Fibroblast of gingiva (primary cell): ENCODE results near the gene ERGIC1.

Experiments
- DNase-seq: peaks from one replicate; pipeline ENCODE4 v3.0.0-alpha.2; 2011; ENCODE audit warnings: low read depth

Gene ERGIC1

GRCh38 chr5:172828911-172829431 is 5.1 kb upstream of the ERGIC1 start:
- no peak for DNase-seq

GRCh38 chr5:172830275-172830799 is 3.7 kb upstream of the ERGIC1 start:
- DNase-seq = no peak

- peak; percentile 82 for DNase-seq
Measured at GRCh38 chr5:172830876-172831662, 3.0 kb upstream of the ERGIC1 start.

DNA sequence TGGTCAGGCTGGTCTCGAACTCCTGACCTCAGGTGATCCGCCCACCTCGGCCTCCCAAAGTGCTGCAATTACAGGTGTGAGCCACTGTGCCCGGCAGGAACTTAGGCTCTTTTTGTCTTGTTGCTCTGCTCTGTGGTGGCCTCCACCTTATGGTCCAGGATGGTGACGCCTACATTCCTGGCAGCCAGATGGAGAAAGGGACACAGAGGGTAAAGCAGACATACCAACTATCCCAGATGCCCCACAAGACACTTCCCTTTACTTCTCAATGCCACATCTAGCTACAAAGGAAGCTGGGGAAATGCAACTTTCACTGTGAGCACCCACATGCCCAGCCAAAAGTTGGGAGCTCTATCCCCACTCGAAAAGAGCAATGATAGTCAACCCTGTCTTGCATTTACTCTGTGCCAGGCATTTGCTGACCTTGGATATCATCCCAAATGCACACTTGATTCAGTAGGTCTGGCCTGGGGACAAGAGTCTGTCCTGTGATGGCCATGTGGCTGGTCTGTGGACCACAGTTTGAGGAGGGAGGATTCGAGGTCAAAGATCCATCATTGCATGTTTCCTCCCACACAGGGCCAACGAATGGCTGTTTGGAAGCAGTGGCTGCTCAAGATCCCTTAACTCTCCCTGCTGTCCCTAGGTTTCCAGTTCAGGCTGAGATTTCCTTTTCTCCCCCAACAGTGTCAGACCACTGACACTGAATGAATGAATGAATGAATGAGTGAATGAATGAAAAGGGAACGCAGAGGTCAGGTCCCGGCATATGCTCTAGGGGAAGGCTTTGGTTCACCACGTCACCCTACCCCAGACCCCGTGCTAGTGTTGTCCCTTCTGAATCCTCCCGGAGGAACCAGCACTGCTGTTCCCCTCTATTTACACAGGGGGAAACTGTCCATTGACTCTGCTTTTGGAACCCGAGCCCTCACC is 1.4 kb upstream of the ERGIC1 start:
- peak; percentile 27 for DNase-seq

- no peak for DNase-seq
Measured at GRCh38 chr5:172833372-172833685, 722 bp upstream of the ERGIC1 start.

GRCh38 chr5:172834415-172835289 is 601 bp downstream of the ERGIC1 start:
- DNase-seq = peak; percentile 26

DNA sequence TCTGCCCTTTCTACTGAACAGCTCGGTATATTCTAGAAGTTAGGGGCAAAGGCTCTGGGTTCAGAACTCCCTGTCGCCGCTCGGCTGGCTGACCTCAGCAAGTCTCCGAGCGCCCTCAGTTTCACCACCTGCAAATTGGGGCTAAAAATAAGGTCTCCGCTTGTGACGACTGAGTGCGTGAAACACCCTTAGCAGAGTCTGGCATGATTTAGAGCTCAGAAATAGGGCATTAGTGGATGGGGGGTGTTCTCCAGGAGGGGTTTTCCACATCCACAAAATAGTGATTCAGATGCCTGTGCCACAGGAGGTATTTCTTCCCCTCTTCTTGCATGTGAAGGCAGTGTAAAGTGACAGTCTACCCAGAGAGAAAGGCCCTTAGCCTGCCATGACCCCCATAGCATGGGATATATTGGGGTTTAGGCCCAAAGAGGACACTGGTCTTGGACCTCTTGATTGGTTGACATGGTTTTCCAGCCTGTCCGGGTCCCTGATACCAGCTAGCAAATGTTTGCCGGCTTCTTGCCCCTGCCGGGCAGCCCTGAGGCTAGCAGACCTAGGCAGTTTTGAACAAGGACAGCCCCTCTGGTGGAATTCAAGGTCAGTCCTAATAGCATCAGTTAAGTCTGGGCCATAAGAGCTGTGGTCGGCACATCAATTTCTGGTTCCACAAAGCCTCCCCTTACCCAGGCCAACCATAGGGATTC is 1.4 kb downstream of the ERGIC1 start:
- no peak for DNase-seq

DNA sequence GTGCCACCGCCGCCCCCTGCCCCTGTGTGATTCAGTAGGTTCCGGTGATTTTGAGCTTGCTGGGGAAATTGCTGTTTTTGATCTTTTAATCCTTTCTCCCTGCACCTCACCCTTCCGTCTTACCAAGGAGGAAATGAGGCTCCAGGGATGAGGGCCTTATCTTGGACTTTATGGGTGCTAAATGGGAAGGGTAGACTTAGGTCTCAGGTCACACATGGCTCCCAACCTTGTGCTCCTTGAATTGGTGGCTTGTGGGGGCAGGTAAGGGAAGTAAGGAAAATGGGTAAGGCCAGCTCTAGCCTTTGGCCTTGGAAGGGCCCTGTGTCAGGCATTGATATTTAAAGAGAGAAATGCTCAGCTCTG is 1.9 kb downstream of the ERGIC1 start:
- DNase-seq = no peak

DNA sequence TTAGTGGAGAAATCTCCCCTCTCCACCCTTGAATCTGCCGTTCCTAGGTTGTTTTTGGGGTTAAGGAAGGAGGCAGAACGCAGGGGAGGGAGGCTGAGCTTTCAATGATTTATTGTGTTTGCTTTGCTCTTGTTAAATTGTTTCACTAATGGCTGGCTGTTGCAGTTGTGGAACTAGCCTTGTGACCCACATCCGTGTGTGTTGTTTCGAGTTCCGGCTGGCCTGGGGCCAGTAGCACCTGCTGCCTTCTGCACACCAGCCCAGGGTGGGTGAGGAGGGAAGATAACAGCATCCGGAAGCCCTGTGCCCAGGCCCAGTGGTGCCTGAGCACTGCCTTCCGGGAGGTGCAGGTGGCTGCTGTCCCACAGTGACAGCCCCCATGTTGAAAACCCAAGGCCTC is 3.6 kb downstream of the ERGIC1 start:
- no peak for DNase-seq

GRCh38 chr5:172838151-172838875 is 4.3 kb downstream of the ERGIC1 start:
- DNase-seq = no peak

GRCh38 chr5:172839669-172840431 is 5.8 kb downstream of the ERGIC1 start:
- peak; percentile 32 for DNase-seq

DNA sequence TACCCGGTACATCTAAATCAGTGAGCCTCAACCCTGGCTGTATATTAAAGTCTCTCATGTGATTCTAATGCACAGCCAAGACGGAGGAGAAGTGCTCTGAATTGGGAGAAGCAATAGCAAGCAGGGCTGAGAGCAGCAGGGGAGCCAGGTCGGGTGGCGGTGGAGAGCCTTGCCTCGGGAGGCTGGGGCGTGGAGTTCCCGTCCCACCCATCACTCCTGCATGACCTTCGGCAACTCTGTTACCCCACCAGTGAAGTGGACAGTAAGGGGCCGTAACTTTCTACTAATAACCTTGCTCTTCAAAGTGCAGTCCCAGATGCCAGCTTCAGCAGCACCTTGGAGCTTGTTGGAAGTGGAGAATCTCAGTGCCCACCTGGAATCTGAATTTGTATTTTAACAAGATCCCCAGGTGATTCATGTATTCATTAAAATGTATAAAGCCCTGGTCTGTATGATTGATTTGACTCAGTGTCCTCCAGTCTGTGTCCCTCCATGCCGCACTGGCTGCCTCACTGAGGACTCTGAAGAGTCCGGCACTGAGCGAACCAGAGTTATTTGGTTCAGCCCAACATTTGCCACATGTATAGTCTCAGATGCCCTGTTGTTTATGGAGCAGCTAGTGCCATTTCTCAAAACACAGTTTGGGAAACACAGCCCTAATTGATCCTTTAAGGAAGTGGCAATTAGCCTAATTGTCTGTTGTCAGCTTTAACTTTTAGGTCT is 6.5 kb downstream of the ERGIC1 start:
- DNase-seq = no peak

GRCh38 chr5:172841256-172841655 is 7.2 kb downstream of the ERGIC1 start:
- DNase-seq = no peak

DNA sequence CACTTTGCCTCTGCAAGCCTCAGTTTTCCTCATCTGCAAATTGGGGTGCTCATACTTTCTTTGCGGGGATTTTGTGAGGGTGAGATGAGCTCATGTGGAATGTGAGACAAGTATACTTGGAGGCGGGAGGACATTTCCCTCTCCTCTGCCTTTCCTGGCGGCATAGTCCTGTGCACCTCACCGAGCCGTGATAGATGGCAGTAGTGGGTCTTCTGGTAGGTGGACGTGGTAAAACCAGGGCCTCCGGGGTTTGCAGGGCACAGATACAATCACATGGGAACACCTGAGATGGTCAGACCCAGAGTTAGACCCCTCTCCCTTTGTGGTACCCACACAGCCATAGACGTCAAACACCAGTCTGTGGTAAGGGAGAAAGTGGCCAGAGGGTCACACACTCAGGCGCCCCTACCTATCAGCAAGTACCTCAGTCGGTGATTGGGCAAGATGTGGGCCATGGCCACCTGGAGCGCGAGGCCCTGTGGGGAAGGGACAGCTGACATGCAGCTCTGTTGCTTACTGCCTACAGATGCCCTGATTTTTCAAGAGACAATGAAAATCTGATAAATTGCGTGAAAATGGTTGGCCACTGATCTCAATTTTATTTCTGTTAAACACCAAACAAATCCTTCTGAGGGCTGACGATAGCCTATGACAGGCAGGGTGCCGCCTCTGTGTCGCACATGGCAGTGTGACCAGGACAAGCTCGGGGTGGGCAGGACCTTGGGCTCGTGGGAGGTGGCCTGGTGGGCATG is 9.9 kb downstream of the ERGIC1 start:
- DNase-seq = no peak

DNA sequence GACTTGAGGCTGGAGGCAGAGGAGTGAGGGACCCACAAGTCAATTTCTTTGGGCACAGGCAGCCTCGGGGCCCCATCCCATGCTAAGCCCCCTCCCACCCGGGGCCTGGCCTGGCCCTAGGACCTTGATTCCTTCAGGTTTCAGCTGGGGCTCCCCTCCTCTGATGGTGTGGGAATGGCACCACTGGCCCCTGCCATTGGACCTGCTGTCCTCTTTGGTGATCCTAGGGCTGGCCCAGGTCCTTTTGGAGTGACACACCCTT is 10.5 kb downstream of the ERGIC1 start:
- no peak for DNase-seq

- no peak for DNase-seq
Measured at GRCh38 chr5:172845154-172845553, 11.1 kb downstream of the ERGIC1 start.

- no peak for DNase-seq
Measured at GRCh38 chr5:172845576-172845975, 11.5 kb downstream of the ERGIC1 start.

- no peak for DNase-seq
Measured at GRCh38 chr5:172846249-172846648, 12.2 kb downstream of the ERGIC1 start.

DNA sequence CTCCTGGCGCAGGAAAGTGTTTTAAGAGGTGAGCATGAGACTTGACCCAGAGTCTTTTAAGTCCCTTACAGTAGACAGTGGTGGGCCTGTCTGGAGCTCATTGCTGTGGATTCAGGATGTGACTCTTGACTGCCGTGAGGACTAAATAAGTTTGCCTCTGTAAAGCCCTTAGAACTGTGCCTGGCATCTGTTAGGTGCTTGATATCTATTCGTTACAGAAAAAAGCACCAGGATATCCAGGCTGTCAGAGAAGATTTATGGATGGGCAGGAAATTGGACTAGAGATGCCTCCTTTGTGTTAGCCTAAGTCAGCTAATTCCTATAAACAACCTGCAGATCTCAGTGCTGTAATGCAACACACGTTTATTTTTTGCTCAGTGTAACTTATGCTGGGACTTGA is 12.6 kb downstream of the ERGIC1 start:
- no peak for DNase-seq
